Measurements from ENCODE around the gene CORO1A.
"Not testable (repeated sequence)": the region's sequence is repeated elsewhere in the genome, so short reads cannot be mapped to it uniquely, and the experiment has no call there.

GRCh38 chr16:30209032-30209431 lies 25.6 kb downstream of the CORO1A start:
- TF ChIP-seq CTCF (IDR thresholded peaks at IDR 0.05; ENCODE audit: low read length); EZH2 (optimal IDR thresholded peaks at IDR 0.05; ENCODE audit: low read depth, low read length): not testable (repeated sequence)

Data from MM.1S (cell line).